HG03060 (cell line): ENCODE data around the gene MANSC1.
A peak's percentile ranks its signal among the peaks of the same experiment; 100 is the strongest.

ENCODE experiments used
- ATAC-seq: cut with Tn5 transposase; IDR thresholded peaks from one replicate; pipeline ENCODE4 v1.9.1; 2021; ENCODE audit warnings: low read depth, moderate number of reproducible peaks; ENCODE audit not compliant: unreplicated experiment

The MANSC1 gene

DNA sequence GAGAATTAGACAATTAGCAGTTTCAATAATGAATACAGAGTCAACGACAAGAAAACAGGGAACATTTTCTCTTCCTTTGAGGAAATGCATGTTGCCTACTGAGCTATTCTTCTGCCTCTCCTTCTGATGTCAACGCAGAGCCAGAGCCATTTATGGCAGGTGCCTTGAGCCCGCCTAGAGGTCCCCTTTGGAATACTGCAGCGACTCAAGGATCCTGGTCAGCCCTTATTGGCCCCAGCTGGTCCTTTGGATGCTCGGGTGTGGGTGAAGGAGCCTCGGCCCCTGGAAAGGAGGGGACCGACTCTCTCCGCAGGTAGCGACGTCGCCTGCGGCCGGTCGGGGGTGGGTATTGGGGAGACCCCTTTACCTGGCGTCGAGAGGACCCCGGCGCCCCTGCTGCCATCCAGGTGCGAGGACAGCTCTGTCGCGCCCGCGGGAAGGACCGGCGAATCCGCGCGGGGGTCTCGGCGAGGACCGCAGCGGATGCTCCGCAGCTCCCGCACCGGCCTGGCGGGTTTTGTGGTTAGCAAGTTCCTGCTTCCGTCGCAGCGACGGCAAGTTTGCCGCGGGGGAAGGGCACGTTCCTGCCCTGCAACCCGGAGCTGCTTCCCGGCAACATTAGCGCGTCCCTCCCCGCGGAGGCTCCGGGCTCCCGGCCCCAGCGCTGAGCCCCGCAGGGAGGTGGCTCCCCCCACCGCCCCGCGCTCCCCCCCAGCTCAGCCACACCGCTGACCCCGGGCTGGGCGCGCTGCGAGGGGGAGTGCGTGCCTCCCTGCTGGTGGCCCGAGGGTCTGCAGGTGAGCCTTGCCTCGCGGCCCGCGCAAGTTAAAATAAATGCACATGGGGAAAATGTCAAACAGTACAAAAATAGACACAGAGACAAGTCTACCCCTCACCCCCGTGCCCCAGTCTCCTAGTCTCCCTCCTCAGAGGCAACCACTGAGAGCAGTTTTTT lies at the start of gene MANSC1:
TSS of gene MANSC1 (minus strand) at position 532 of the 955 bp plus-strand sequence. CDS start 6,928 bp downstream, outside the sequence.
- no peak for ATAC-seq

DNA sequence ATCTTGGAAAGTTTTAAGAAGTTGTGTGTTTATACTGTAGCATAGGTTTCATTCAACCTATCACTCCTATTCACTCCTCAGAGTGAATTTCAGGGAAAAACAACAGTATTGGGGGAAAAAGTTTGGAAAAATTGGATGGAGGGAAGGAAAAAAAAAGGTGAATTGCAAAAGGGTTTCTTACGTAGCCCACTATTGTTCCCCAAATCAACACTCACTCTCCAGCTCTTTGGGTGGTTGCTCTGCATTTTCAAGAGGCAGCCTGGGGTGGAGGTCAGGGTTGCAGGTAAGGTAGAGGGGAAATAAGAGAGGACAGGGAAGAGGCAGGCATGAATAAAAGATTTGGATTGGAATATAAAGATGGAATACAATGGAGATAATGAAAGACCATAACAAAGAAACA lies 49.1 kb upstream of the MANSC1 start:
- ATAC-seq: no peak

DNA sequence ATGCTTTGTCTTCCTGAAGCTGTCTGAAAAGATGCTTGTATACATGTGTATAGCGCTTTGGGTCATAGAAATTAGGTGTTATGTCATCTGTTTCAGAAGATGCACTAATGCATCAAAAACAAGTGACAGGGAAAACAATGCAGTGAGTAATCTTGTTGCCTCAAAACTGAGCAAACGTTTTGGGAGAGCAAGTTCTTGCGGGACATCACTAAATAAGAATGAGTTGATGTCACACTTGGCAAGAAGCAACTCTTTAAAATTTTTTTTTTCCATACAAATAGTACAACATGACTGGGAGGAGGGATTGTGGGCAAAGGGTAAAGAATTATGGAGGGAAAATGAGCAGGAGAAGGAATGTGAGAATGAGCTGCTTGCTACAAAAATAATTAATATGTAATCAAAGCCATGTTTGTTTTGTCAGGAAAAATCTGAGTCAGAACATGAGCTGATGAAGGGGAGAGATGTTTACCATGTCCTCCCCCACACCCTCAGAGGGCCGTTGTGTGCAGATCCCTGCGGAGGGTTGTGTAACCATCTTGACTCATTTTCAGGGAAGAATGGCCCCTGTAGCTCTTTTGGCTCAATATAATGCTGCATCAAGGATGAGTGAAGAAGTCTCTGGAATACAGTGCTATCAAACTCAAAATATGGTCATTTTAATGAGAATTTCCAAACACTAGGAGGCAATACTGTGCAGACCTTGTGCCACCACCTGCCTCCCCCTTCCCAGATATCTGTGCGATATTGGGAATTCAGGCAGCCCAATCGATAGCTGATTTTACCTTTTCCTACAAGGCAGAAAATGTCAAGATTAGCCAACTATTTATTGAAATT lies 48.2 kb upstream of the MANSC1 start:
- no peak for ATAC-seq

DNA sequence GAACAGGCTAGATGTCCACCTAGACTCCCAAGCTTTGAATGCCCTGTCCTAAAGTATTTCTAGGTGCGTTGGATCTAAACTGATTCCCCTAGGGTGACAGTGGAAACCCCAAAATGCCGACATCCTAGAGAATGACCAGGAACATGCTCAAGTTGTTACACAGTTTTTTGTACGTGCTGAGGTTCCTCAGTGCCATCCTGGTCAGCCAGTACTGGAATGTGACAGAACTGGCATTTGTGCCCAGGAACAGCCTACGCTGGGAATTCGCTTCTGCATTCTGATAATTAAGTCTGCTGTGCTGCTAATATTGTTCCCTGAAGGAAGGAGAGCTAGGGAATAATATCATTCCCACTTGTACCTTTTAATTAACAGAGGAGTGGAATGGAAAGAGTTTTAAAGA lies 47.1 kb upstream of the MANSC1 start:
- no peak for ATAC-seq

DNA sequence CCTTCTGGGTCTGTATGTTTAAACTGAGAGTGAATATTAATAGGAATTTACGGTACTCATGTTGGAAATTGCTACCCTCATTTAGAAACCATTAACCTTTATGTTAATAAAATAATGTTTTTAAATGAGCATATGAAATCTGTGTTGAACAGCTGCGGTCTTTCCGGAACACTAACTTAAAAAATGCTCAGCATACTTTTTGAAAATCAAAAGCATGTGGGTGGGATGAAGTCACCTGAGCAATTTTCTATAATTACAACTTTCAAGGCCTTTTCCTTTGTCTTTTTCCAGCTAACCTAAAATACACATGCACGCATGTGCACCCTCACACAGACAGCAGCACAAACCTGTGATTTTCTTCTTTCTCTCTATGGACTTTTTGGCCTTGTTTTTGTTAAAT lies 46.7 kb upstream of the MANSC1 start:
- ATAC-seq: no peak

DNA sequence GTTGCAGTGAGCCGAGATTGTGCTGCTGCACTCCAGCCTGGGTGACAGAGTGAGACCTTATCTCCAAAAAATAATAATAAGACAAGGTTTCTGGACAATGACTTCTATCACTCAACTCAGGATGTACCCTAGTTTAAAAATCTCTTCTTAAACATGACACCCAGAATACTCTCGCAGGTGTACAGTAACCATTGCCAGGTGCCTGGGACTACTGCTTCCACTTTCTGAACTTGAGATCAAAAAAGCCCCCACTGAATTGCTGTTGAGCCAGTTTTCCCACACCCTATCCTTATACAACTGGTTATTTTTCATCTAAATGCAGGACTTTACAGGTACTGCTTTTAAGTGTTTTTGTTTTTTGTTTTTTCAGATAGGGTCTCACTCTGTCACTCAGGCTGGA lies 43.1 kb upstream of the MANSC1 start:
- ATAC-seq: no peak

DNA sequence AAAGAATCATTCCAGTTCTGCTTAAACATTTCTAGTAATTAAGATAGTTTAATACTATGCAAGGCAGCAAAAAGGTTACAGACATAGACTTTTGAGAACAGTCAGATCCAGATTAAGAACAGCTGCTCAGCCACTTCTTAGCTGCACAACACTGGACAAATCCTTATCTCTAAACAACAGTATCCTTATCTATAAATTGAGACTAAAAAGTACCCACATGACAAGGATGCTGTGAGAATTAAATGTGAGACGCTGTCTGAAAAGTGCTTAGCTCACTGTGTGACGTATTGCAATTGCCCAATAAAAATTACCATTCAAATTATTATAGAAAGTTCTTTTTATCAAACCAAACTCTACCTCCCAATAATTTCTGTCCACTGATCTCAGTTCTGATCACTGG lies 42.4 kb upstream of the MANSC1 start:
- ATAC-seq: no peak

DNA sequence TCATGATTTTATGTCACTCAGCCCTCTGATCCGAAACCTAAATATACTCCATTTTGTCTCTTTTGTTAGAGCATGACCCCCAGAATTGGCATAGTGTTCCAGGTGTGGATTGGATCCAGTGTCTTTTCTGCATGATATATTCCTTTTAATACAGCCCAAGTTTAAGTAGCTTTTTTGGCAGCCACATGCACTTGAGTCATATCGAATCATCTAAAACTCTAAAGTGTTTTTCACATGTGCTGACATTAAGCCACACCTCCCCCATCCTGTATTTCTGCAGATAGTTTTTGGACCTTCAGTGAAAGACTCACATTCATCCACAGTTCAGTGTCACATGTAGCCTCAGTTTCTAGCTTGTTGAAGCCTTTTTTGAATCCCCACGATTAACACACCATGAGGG lies 37.5 kb upstream of the MANSC1 start:
- ATAC-seq: no peak

DNA sequence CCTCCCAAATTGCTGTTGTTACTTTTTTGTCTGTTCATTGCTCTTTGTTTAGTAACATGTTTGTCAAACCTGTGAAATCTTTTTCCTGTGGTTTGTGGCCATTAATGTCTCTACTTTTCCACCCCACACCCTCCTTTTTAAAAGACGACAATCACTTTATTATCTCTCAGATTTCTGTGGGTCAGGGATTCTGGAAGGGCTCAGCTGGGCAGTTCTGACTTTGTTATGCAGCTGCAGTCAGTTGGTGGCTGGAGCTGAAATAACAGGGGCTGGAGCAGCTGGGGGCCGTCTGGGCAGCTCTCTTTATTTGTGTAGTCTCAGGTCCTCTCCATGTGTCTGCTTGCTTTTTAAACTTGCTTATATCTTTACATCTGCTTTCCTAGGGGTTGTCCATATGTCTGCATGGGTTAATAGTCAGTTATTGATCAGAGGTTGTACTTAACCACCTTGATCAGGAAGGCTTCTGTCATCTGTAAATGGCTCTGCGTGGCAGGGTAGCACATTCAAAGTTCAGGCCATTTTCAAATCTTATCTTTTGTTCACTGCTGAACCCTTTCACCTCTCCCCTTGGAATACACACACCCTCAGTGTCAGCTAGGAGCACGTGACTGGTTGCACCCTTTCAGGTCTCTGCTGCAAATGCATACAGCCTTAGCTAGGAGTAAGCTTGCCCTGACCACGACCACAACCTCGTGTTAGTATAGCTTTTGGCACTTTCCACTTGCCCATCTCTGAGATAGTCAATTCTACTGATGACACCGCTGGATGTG lies 34.7 kb upstream of the MANSC1 start:
- ATAC-seq: no peak

DNA sequence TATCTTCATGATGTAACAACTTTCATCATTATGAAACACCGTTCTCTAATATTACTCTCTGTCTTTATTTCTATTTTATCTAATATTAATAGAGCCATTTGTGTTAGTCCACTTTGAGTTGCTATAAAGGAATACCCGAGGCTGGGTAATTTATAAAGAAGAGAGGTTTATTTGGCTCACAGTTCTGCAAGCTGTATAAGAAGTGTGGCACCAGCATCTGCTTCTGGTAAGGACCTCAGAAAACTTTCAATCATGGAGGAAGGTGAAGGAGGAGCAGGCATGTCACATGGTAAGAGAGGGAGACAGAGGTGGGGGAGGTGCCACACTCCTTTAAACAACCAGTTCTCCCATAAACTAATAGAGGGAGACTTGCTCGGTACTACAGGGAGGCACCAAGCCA lies 31.9 kb upstream of the MANSC1 start:
- ATAC-seq: no peak

DNA sequence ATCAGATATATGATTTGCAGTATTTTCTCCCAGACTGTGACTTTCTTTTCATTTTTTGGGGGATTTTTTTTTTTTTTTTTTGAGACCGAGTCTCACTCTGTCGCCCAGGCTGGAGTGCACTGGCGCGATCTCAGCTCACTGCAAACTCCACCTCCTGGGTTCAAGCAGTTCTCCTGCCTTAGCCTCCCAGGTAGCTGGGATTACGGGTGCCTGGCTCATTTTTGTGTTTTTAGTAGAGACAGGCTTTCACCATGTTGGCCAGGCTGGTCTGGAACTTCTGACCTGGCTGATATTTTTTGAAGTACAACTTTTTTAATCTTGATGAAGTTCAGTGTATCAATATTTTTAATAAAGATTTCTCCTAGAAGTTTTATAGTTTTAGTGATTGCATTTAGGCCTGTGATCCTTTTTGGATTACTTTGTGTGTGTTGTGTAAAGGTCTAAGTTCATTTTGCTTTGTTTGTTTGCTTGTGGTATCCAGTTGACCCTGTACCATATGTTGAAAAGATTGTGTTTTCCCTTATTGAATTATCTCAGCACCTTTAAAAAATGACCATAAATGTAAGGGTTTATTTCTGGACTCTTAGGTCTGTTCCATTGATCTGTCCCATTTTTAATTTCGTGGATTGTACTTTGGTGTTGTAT lies 31.0 kb upstream of the MANSC1 start:
- ATAC-seq: no peak

DNA sequence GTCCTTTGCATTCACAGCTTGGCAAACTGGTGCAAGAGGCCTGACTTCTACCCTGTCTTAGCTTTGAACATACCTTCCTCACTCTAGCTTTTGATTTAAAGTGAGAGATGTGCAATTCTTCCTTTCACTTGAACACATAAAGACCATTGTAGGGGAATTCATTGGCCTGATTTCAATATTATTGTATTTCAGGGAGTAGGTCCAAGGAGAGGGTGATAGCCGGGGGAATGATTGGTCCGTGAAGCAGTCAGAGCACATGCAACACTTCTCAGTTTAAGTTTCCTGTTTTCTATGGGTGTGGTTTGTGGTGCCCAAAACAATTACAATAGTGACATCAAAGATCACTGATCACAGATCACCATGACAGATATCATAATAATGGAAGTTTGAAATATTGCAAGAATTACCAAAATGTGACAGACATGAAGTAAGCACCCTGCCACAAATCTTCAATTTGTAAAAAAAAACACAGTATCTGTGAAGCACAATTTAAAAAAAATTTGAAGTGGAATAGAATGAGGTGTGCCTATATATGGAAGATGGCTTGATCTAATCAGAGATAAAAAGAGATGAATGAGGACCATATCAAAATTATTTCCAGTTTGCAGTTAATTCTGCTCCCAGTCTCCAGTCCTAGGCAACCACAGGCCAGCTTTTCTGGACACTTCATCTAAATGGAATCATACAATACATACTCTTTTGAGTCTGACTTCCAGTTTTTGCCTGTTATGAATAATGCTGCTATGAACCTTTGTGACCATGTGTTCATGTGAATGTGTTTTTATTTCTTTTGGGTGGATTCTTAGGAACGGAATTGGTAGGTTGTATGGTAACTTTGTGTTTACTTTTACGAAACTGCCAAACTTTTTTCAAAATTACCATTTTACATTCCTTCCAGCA lies 30.0 kb upstream of the MANSC1 start:
- ATAC-seq: no peak

DNA sequence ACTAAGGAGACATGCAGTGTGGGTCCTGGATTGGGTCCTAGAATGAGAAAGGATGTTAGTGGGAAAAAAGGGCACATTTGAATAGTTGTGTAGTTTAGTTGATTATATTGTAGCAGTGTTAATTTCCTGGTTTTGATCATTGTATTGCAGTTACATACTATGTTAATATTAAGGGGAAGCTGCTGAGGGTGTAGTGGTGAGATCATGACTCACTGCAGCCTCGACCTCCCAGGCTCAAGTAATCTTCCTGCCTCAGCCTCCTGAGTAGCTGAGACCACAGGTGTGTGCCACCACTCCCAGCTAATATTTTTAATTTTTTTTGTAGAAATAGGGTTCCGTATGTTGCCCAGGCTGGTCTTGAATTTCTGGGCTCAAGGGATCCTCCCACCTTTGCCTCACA lies 28.6 kb upstream of the MANSC1 start:
- ATAC-seq: no peak

DNA sequence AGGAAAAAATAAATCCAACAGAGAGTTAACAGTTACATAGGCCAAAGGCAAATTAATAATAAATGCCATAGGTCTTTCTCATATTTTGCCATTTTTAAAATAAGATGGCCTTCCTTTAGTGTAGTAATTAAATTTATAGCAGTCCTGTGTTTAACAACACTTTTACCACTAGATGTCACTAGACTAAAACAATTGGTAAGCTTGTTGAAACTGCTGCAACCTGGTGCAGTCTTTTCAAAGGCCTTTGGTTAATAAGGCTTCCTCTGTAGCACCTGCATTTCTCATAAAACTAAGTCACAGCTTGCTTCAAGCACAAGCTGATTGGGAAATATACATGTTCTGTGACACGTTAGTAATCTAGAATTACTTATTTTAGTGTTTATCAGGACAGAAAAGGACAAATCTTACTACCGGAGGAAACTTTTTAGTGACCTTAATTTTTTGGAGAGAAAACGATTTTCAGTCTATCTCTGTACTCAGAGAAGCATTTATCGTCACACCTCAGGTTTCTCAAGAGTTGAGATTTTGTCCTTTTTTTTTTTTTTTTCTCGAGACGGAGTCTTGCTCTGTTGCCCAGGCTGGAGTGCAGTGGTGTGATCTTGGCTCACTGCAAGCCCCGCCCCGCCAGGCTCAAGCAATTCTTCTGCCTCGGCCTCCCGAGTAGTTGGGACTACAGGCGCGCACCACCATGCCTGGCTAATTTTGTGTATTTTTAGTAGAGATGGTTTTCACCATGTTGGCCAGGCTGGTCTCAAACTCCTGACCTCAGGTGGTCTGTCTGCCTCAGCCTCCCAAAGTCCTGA lies 26.8 kb upstream of the MANSC1 start:
- ATAC-seq: peak; percentile 61

DNA sequence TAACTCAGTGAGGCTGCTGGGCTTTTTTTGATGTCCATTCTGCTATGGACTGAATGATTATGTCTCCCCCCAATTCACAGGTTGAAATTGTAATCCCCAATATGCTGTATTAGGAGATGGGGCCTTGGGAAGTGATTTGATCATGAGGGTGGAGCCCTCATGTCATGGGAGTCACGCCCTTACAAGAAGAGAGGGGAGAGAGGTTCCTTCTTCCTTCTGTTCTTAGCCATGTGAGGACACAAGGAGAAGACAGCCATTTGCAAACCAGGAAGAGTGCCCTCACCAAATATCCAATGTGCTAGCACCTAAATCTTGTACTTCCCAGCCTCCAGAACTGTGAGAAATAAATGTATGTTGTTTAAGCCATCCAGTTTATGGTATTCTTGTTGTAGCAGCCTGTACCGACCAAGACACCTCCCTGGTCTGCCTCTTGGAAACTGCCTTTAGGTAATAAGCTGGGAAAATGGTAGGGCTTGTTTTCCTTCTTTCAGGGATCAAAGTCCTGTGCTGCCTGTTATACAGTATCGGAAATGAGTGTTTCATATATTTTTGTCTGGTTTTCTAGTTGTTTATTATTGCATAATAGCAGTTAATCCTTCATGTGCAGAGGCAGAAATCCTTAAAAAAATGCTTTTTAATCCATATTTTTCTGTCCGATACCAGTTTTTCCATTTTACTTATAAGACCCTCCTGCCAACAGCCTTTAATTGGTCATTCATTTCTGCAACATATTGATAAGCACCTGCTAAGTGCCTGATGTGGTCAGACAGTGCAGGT lies 23.1 kb upstream of the MANSC1 start:
- ATAC-seq: no peak

DNA sequence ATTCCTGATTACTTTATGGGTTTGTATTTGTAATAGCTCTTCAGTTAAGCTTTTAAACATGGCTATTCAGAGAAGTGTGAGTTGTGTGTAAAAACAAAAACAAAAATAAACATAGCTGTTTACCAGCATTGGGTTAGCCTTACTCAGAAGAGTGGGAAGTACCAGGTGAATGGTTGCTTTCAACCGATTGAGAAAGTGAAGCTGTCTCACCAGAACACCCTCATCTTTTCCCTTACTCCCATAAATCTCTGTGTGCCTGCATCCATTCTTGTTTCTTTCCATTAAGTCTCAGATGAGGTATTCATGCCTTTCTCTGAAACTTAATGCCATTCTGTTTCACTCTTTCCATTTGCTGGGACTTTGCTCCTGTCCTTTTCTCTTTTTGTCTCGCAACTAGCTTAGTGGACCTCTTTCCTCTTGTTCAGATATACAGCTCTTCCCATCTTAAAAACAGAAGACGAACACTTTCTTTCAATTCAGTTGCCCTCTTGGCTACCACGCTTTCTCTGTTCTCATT lies 17.5 kb upstream of the MANSC1 start:
- ATAC-seq: no peak

DNA sequence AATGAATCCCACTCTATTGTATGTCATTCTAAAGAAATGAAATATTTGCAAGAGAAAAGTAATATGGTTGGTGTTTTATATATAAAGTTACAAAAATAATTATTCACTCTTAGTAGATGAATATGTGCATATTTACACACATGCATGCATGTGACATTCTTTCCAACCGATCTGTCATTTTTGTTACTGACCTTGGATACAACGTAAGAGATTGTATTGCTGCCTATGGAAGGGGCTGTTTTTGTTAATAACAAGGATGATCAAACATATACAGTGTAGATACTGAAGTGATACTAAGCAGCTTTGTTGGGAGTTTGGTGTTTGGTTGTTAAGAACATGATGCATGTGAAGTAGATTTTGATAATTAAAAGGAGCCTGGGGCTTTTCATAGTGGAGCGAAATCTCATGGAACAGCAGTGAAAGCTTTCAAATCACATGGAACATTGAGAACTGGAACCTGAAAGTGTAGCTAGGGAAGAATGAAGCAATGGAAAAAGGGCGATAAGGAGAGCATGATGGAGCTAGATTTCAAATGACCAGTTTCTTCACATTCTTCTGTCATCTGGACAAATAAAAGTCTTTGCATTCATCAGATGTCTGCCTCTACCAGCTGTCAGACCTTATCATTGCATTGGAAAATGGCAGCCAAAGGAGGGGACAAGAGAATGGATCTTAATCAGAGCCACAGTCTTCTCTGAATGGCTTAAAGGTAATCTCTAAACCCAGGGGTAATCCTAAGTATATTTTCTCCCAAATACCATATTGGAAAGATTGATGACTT lies 16.8 kb upstream of the MANSC1 start:
- no peak for ATAC-seq
